HG03575 (cell line): ENCODE measurements around the gene DBH.

Source experiments
- ATAC-seq: cut with Tn5 transposase; IDR thresholded peaks from one replicate; pipeline ENCODE4 v1.9.1; 2021; ENCODE audit not compliant: unreplicated experiment, insufficient number of reproducible peaks, low FRiP score; ENCODE audit errors: extremely low read depth

DBH gene

GRCh38 chr9:133639613-133640012, 3.5 kb downstream of the DBH start:
- ATAC-seq, result no peak

GRCh38 chr9:133640160-133640559, 4.0 kb downstream of the DBH start:
- ATAC-seq, result no peak

GRCh38 chr9:133640580-133641395, 4.6 kb downstream of the DBH start:
- no peak for ATAC-seq

- ATAC-seq, result no peak
These were observed 5.2 kb downstream of the DBH start for GRCh38 chr9:133641396-133641655.

- ATAC-seq, result no peak
These were observed 5.9 kb downstream of the DBH start for GRCh38 chr9:133641861-133642595.

- ATAC-seq, result no peak
These were observed 6.7 kb downstream of the DBH start for GRCh38 chr9:133642708-133643361.

- no peak for ATAC-seq
These were observed 7.2 kb downstream of the DBH start for GRCh38 chr9:133643362-133643755.

GRCh38 chr9:133643978-133644760, 8.0 kb downstream of the DBH start:
- no peak for ATAC-seq

- ATAC-seq, result no peak
These were observed 9.0 kb downstream of the DBH start for GRCh38 chr9:133645021-133645765.

- ATAC-seq, result no peak
These were observed 11.0 kb downstream of the DBH start for GRCh38 chr9:133647148-133647547.

GRCh38 chr9:133647765-133648469, 11.8 kb downstream of the DBH start:
- no peak for ATAC-seq

- ATAC-seq, result no peak
These were observed 13.0 kb downstream of the DBH start for GRCh38 chr9:133649194-133649593.

GRCh38 chr9:133650026-133650425, 13.9 kb downstream of the DBH start:
- ATAC-seq, result no peak

GRCh38 chr9:133653638-133654037, 17.5 kb downstream of the DBH start:
- no peak for ATAC-seq

- ATAC-seq, result no peak
These were observed 18.8 kb downstream of the DBH start for GRCh38 chr9:133654736-133655657.

GRCh38 chr9:133655701-133656100, 19.5 kb downstream of the DBH start:
- ATAC-seq, result no peak
